GM12801 (cell line): Measurements from ENCODE around the gene PTPN7.

Source experiments
- TF ChIP-seq, protein P1 (sequence below): IDR thresholded peaks from one replicate; pipeline ENCODE4 v1.5.1; 2011; ENCODE audit warnings: control low read depth; ENCODE audit not compliant: insufficient read length; ENCODE audit errors: extremely low read depth

PTPN7 gene

GRCh38 chr1:202131956-202132821 is 28.2 kb downstream of the PTPN7 start:
- TF ChIP-seq, protein P1, sequence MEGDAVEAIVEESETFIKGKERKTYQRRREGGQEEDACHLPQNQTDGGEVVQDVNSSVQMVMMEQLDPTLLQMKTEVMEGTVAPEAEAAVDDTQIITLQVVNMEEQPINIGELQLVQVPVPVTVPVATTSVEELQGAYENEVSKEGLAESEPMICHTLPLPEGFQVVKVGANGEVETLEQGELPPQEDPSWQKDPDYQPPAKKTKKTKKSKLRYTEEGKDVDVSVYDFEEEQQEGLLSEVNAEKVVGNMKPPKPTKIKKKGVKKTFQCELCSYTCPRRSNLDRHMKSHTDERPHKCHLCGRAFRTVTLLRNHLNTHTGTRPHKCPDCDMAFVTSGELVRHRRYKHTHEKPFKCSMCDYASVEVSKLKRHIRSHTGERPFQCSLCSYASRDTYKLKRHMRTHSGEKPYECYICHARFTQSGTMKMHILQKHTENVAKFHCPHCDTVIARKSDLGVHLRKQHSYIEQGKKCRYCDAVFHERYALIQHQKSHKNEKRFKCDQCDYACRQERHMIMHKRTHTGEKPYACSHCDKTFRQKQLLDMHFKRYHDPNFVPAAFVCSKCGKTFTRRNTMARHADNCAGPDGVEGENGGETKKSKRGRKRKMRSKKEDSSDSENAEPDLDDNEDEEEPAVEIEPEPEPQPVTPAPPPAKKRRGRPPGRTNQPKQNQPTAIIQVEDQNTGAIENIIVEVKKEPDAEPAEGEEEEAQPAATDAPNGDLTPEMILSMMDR = no peak

DNA sequence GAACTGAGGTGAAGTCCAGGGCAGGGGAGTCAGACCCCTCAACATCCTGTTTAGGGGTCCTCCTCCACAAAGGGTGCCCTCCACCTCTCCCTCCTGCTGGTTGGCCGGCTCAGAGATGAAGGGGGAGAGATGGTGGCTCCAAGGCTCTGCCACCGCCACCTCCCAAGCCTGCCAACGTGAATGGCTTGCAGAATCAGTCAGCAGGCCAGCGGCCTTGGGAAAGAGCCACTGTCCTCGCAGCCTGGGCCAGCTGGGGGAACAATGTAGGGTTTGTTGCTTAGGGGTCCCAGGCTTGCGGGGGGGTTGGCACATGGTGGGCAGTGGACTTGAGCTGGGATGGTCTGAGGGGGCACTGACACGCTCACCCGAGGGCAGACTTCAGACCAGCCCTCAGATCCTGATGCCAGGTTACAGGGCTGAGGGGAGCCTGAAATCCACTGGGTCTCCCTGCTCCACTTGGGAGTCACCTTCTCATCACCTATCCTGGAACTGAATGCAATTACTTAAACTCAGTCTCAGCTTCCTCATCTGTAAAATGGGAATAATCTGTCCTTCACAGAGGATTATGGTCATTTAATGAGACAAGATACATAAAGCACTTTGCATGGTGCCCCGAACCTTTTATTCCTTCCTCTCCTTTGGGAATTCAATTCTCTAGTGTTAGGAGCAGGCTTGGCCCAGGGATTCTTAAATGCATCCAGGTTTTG is 29.4 kb downstream of the PTPN7 start:
- TF ChIP-seq, protein P1 = no peak

DNA sequence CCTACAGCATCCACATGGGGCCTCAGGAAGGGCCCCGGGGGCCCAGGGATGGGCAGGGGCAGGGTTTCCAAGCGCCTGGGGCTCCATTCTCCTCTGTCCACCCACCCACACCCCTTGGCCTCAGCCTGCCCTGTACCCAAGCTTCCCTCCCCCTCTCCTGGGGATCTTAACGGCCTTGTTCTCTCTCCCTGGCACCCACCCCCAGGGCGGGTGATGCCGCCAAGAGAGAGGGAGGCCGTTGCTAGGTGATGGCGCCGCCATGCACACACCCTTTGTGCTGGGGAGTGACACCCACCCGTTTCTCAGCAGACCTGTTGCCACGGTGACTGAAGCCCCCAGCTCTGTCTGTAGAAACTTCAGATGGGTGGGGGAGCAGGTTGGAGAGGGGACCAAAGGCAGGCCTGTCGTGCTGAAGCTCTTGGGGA is 30.1 kb downstream of the PTPN7 start:
- TF ChIP-seq, protein P1 = no peak

- TF ChIP-seq, protein P1 = no peak
These were observed 30.7 kb downstream of the PTPN7 start for GRCh38 chr1:202129453-202130296.

GRCh38 chr1:202127836-202128622 is 32.4 kb downstream of the PTPN7 start:
- TF ChIP-seq, protein P1 = no peak

DNA sequence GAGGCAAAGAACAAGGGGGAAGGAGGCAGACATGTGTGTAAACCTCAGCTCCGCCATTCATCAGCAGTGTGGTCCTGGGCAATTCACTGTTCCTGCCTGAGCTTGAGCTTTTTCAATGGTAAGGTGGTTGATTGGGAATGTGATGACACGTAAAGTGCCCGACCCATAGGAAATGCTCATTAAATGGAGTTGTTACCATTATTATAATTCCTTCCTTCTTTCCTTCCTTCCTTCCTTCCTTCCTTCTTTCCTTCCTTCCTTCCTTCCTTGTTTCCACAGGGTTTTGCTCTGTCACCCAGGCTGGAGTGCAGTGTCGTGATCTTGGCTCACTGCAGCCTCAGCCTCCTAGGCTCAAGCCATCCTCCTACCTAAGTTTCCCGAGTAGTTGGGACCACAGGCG is 33.3 kb downstream of the PTPN7 start:
- TF ChIP-seq, protein P1 = no peak
